Stimulated activated memory B cell treated with anti-CD40 and anti-IgM and Interleukin-4, amounts not matched to agents 10 μg/mL and 1 μg/mL and 100 μg/mL, for 72 hours (primary cell): ENCODE results near the gene ZNF507.
"Not testable (repeated sequence)": the region's sequence is repeated elsewhere in the genome, so short reads cannot be mapped to it uniquely, and the experiment has no call there.

Experiments used
- ATAC-seq: fragments of 150-1000 bp; cut with Tn5 transposase; 2 replicates; pipeline ENCODE4 v1.10.0; 2021
- H3K27ac Mint-ChIP-seq: one replicate; pipeline ENCODE4 v1.8.0; 2022; ENCODE audit warnings: mild to moderate bottlenecking, mixed read lengths
- H3K27me3 Mint-ChIP-seq: one replicate; pipeline ENCODE4 v1.8.0; 2022; ENCODE audit warnings: mixed read lengths
- H3K36me3 Mint-ChIP-seq: one replicate; pipeline ENCODE4 v1.8.0; 2022; ENCODE audit warnings: mixed read lengths
- H3K4me1 Mint-ChIP-seq: one replicate; pipeline ENCODE4 v1.8.0; 2022; ENCODE audit warnings: mixed read lengths
- H3K4me3 Mint-ChIP-seq: one replicate; pipeline ENCODE4 v1.8.0; 2022; ENCODE audit warnings: mild to moderate bottlenecking, moderate library complexity, mixed read lengths
- H3K9me3 Mint-ChIP-seq: one replicate; pipeline ENCODE4 v1.8.0; 2022; ENCODE audit warnings: mixed read lengths

ZNF507 gene

DNA sequence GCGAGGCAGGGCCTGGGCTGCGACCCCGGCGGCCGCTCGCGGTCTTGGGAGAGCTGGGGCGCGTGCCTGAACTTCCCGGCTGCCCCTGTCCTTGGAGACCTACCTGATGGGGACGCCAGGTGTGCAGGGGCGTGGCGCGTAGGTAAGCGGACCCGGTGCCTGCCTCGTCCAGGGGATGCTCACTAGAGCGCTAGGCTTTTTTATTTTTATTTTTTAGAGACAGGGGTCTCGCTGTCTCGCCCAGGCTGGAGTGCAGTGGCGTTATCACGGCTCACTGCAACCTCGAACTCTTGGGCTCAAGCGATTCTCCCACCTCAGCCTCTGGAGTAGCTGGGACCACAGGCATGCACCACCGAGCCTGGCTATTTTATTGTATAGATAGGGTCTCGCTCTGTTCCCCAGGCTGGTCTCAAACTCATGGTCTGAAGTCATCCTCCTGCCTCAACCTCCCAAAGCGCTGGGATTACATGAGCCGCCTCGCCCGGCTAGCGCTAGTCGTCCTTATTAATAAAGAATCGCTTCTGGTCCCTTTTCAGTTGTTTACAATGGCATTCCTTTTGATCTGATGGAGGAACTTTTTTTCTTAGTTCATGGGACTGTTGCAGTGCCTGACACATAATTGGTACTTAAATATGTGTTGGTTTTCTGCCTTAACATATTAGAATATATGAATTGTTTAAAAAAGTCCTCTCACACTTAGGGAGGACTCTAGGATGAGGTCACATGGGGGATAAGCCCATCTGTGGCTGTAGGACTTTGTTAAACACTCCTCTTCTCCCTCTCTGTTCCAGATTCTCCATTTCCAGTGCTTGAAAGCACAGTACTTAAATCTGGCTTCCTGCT lies 61.0 kb downstream of the ZNF507 start:
- Mint-ChIP-seq H3K4me3 (peak overlapping the region; percentile 79), H3K27ac (peak overlapping the region; percentile 92), H3K9me3 (no peaks in the 10 kb centered on the region), H3K4me1 (peaks cover 8% of the 10 kb centered on the region), H3K27me3 (no peaks in the 10 kb centered on the region), H3K36me3 (peaks cover 5% of the 10 kb centered on the region)
- no peak for ATAC-seq

DNA sequence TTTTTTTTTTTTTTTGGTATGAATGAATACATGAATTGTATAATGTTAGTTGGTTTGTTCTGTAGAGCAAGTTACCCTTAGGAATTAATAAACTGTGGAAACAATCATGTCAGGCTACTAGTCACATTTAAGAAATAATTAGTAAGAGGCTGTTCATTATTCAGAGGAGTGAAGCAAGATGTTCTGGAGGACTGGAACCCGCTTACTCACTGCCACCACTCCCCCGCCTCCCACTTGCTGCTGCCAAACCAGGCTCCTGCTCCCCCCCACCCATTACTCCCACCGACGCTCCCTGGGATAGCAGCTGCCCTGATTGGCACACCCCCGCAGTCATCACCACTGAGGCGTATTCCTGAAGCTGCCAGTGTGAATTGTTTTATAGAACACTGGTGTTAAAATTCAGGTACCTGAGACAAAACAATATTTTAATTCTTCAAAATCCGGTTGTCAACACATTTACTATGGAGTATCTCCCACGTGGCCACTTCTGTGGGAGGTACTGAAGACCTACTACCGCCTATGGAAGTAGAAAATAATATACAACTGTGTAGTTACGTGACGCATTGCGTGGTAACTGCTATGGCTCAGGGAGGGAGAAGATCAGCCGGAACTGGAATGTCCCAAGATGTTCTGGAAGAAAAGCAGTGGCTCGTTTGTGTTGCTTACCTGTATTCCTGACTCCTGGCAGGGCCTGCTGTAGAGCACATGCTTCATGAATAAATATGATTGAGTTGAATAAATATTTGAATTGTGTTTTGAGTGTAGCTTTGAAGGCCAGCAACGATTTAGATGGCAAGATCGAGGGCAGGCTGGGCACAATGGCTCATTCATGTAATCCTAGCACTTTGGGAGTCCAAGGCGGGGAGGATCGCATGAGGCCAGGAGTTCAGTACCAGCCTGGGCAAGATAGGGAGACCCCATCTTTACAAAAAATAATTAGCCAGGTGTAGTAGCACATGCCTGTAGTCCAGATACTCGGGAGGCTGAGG lies 61.9 kb downstream of the ZNF507 start:
- peaks cover 5% of the 10 kb centered on the region for H3K36me3 Mint-ChIP-seq
- peaks cover 8% of the 10 kb centered on the region for H3K4me1 Mint-ChIP-seq
- H3K27me3 Mint-ChIP-seq = no peaks in the 10 kb centered on the region
- peak overlapping the region; percentile 92 for H3K27ac Mint-ChIP-seq
- H3K4me3 Mint-ChIP-seq = peak overlapping the region; percentile 79
- no peaks in the 10 kb centered on the region for H3K9me3 Mint-ChIP-seq
- no peak for ATAC-seq

DNA sequence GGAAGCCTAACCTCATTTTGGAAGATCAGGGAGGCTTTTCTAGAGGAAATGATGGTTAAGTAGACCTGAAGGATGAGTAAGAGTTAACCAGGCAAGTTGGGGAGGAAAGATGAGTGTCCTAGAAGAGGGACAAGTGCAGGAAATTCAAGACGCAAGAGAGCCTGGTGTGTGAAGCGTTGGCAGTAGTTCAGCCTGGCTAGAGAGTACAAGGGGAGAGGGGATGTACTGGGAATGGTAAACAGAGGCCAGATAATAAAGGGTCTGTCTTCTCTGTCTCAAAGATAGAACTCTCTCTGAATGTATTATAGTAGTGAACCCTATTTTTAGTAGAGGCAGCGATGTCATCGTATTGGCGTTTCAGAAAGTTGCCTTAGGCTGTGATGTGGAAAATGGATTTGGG lies 69.8 kb downstream of the ZNF507 start:
- Mint-ChIP-seq H3K36me3 (peaks cover 42% of the 10 kb centered on the region), H3K27ac (no peak overlapping the region), H3K4me3 (no peak overlapping the region), H3K27me3 (no peaks in the 10 kb centered on the region), H3K4me1 (no peaks in the 10 kb centered on the region), H3K9me3 (no peaks in the 10 kb centered on the region)
- ATAC-seq = no peak

DNA sequence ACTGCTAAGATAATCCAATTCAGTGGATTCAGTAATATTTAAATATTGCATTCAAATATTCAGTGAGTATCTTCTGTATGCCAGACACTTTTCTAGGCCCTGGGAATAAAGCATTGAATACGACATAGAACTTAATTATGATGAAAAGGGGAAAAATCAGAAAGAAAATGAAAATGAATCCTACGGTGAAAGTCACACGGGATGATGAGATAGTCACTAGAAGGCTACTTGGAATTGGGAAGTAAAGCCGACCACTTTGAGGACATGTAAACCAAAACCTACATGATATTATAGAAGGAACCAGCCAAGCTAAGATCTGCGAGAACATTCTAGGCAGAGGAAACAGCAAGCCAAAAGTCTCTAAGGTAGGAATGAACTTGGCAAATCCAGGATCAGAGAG lies 70.3 kb downstream of the ZNF507 start:
- Mint-ChIP-seq H3K4me3 (no peak overlapping the region), H3K9me3 (no peaks in the 10 kb centered on the region), H3K27ac (no peak overlapping the region), H3K4me1 (no peaks in the 10 kb centered on the region), H3K36me3 (peaks cover 42% of the 10 kb centered on the region), H3K27me3 (no peaks in the 10 kb centered on the region)
- ATAC-seq = no peak

DNA sequence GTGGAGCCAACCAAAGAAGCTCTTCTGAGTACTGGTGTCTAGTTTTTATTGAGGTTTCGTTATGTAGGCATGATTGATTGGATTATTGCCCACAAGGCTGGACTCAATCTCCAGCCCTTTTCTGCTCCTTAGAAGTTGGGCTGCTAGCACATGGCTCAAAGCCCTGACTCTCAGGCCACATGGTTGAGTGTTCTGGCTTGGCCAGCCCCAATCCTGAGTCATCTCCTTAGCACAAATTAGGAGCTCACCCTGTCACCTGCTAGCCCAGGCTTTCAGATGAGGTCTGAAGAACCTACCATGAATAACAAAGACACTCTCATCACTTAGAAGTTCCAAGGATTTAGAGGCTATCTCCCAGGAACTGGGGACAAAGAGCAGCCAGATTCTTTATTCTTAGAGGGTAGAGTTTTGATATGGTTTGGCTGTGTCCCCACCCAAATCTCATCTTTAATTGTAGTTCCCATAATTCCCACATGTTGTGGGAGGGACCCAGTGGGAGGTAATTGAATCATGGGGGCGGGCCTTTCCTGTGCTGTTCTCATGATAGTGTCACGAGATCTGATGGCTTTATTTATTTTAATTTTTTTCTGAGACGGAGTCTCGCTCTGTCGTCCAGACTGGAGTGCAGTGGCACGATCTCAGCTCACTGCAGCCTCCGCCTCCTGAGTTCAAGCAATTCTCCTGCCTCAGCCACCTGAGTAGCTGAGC lies 71.5 kb downstream of the ZNF507 start:
- Mint-ChIP-seq H3K9me3 (no peaks in the 10 kb centered on the region), H3K27me3 (no peaks in the 10 kb centered on the region), H3K27ac (no peak overlapping the region), H3K4me1 (peaks cover 6% of the 10 kb centered on the region), H3K36me3 (peaks cover 38% of the 10 kb centered on the region), H3K4me3 (no peak overlapping the region)
- no peak for ATAC-seq

DNA sequence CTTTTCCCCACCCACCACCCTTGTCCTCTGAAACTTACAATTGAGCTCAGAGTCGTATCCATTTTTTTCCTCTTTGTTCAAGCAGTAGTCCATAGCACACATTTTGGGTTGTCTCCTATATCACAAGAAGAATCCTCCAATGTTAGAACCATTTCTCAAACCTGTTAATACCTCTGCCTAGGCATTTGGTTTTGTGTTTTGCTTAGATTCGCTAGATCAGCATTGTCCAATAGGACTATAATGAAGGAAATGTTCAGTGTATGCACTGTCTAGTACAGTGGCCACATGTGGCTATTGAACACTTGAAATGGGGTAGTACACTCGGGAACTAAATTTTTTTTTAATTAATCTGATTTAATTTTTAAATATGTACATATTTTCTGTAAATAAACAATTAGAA lies 72.7 kb downstream of the ZNF507 start:
- H3K27ac Mint-ChIP-seq = no peak overlapping the region
- peaks cover 16% of the 10 kb centered on the region for H3K4me1 Mint-ChIP-seq
- H3K36me3 Mint-ChIP-seq = peaks cover 48% of the 10 kb centered on the region
- H3K9me3 Mint-ChIP-seq = no peaks in the 10 kb centered on the region
- no peaks in the 10 kb centered on the region for H3K27me3 Mint-ChIP-seq
- H3K4me3 Mint-ChIP-seq = no peak overlapping the region
- ATAC-seq = no peak

DNA sequence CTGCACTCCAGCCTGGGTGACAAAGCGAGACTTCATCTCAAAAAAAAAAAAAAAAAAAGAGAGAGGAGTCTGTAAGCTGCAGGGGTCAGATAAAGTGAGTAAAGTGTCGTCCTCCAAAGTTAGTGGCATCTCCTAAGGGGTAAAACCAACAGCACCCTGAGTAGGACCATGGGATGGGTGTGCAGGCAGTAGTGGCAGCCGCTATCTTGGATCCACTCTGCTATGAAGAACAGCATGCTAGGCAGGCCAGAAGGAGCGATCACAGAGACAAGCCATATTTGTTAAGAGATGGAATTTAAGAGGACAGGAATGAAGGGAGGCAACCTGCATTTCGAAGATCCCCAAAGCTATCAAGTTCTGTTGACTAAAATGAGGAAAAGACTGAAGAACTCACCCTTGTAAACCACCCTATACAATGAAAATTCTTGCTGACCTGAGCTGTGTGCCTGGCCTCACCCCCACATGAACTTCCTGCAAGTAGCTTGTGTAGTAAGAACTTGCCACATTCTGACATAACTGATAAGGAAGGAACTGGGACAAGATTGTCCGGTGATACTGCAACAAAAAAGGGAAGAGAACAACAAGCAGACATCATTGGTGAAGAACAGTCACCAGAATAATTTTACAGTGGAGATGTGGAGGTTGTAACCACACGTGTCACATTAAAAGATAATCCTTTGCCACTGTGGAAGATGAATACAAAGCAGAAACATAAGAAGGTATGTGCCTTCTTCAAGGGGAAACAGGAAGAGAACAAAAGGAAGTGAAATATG lies 76.4 kb downstream of the ZNF507 start:
- Mint-ChIP-seq H3K27ac (peak overlapping the region; percentile 40), H3K9me3 (no peaks in the 10 kb centered on the region), H3K4me3 (no peak overlapping the region), H3K36me3 (peaks cover 33% of the 10 kb centered on the region), H3K4me1 (peaks cover 16% of the 10 kb centered on the region), H3K27me3 (no peaks in the 10 kb centered on the region)
- no peak for ATAC-seq

DNA sequence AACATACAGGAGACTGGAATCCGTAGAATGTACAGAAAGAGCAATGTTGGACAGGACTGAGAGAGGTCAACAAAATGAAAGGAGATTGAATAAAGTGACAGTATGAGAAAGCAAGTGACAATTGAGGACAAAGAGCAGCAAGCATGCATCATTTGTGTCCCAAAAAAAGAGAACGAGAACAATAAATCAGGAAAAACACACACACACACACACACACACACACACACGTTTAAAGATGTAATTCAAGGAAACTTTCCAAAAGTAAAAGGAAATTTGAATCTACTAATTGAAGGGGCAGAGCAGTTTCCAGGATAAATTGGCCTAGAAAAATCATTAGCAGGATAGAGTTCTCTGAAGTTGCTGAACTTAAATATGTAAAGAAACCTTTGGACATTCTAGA lies 77.0 kb downstream of the ZNF507 start:
- no peak for ATAC-seq
- H3K9me3 Mint-ChIP-seq = no peaks in the 10 kb centered on the region
- H3K4me3 Mint-ChIP-seq = no peak overlapping the region
- peak overlapping the region; percentile 40 for H3K27ac Mint-ChIP-seq
- peaks cover 16% of the 10 kb centered on the region for H3K4me1 Mint-ChIP-seq
- H3K27me3 Mint-ChIP-seq = no peaks in the 10 kb centered on the region
- H3K36me3 Mint-ChIP-seq = peaks cover 35% of the 10 kb centered on the region

DNA sequence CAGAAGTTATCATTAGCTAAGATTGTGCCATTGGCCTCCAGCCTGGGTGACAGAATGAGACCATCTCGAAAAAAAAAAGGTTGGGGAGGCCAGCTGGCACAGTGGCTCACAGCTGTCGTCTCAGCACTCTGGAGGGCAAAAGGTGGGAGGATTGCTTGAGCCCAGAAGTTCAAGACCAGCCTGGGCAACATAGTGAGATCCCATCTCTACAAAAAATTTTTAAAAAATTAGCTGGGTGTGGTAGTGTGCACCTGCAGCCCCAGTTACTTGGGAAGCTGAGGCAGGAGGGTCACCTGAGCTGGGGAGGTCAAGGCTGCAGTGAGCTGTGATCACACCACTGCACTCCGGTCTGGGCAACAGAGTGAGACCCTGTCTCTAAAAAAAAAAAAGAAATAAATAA lies 78.5 kb downstream of the ZNF507 start:
- not testable (repeated sequence) for H3K27ac Mint-ChIP-seq, H3K4me3 Mint-ChIP-seq, H3K27me3 Mint-ChIP-seq, H3K9me3 Mint-ChIP-seq, ATAC-seq
- peaks cover 45% of the 10 kb centered on the region for H3K36me3 Mint-ChIP-seq
- H3K4me1 Mint-ChIP-seq = peaks cover 16% of the 10 kb centered on the region

DNA sequence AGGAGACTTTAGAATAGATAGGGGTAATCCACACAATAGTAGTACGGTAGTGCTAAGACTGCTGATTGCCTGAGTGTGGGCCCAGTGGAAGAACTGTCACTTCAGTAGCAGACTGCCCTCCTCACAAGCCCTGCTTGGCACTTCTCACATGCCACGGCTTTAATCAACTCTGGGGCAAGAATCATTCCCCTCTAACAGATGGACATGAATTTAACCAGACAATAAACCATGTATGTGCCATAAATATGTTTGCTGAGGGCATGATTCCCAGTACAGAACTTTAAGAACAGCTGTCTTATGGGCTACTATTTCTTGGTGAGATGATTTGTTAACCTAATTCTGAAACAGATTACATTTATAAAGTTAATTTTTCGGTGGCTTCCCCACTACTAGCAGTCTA lies 82.1 kb downstream of the ZNF507 start:
- no peaks in the 10 kb centered on the region for H3K9me3 Mint-ChIP-seq
- H3K27me3 Mint-ChIP-seq = no peaks in the 10 kb centered on the region
- no peak overlapping the region for H3K4me3 Mint-ChIP-seq
- peaks cover 37% of the 10 kb centered on the region for H3K36me3 Mint-ChIP-seq
- no peak for ATAC-seq
- no peak overlapping the region for H3K27ac Mint-ChIP-seq
- H3K4me1 Mint-ChIP-seq = peaks cover 3% of the 10 kb centered on the region

DNA sequence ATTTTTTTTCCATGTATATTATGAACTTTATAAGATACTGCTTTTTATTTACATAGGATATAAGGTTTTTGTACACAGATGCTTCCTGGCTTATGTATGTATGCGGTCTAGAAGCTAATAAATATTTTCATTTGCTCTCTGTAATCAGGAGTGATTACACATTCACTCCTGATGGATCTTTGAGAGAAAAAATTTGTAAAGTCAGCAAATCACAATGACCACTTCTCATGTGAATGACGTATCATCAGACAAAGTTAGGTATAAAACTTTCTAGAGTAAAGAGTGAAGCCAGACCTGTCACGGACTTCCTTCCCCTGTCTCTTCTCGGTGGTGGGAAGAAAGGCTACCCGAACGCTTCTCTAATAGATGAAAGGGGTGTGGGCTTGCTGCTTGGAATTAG lies 91.3 kb downstream of the ZNF507 start:
- no peak for ATAC-seq
- Mint-ChIP-seq H3K36me3 (peaks cover 44% of the 10 kb centered on the region), H3K4me3 (no peak overlapping the region), H3K4me1 (no peaks in the 10 kb centered on the region), H3K27me3 (no peaks in the 10 kb centered on the region), H3K9me3 (no peaks in the 10 kb centered on the region), H3K27ac (no peak overlapping the region)

DNA sequence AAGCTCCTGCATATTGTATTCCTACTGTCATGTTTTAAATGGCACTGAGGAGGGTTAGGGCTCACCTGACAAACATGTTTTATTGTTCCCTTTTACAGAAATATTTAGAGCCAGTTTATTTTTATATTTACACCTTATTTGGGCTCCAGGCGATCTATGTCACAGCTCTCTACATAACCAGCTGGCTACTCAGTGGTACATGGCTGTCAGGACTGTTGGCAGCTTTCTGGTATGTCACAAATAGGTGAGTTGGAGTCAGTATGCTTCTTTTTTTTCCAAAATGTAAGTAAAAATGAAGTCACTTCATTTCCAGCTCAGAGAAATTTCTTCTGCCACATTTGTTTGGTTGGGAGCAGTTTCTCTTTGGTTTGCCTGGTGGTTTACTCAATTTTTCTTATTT lies 91.7 kb downstream of the ZNF507 start:
- H3K4me3 Mint-ChIP-seq = no peak overlapping the region

More for the DNA sequence above, 91.7 kb downstream of the ZNF507 start:
- H3K9me3 Mint-ChIP-seq = no peaks in the 10 kb centered on the region
- no peak overlapping the region for H3K27ac Mint-ChIP-seq
- no peaks in the 10 kb centered on the region for H3K4me1 Mint-ChIP-seq
- H3K36me3 Mint-ChIP-seq = peaks cover 44% of the 10 kb centered on the region
- no peak for ATAC-seq
- H3K27me3 Mint-ChIP-seq = no peaks in the 10 kb centered on the region
